ENCODE measurements around the gene SRMS.
"Not testable (repeated sequence)": the region's sequence is repeated elsewhere in the genome, so short reads cannot be mapped to it uniquely, and the experiment has no call there.

SRMS gene

DNA sequence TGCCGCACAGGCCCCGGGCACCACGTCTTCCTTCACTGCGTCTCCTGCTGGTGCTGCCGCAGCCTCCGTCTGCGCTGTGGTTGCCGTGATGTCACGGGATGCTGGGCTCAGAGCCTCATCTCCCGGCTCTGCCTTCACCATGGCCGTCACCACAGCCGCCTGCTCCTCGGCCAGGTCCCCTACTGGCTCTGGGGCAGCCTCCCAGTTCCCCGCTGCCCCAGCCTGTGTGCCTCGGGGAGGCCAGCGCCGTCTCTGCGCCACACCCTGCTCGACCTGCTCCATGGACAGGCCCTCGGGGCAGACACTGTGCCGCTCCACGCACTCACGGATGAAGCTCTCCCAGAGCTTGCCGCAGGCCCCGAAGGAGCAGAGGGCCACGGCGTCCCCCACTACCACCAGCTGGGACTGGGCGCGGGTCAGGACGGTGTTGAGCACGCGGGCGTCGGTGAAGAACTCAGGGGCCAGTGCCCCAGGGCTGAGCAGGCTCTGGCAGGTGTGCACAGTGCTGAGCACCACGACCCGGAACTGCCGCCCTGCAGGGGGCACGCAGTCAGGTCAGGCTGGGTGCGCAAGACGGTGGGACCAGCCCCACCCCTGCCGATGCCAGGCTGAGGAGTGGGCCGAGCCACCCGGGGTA is 18.3 kb upstream of the SRMS start:
- no peak for DNase-seq

- no peak for DNase-seq
Observed at GRCh38 chr20:63565021-63565698, 17.6 kb upstream of the SRMS start.

- DNase-seq = no peak
Observed at GRCh38 chr20:63564036-63564810, 16.7 kb upstream of the SRMS start.

GRCh38 chr20:63563225-63563935 is 15.8 kb upstream of the SRMS start:
- no peak for DNase-seq

DNA sequence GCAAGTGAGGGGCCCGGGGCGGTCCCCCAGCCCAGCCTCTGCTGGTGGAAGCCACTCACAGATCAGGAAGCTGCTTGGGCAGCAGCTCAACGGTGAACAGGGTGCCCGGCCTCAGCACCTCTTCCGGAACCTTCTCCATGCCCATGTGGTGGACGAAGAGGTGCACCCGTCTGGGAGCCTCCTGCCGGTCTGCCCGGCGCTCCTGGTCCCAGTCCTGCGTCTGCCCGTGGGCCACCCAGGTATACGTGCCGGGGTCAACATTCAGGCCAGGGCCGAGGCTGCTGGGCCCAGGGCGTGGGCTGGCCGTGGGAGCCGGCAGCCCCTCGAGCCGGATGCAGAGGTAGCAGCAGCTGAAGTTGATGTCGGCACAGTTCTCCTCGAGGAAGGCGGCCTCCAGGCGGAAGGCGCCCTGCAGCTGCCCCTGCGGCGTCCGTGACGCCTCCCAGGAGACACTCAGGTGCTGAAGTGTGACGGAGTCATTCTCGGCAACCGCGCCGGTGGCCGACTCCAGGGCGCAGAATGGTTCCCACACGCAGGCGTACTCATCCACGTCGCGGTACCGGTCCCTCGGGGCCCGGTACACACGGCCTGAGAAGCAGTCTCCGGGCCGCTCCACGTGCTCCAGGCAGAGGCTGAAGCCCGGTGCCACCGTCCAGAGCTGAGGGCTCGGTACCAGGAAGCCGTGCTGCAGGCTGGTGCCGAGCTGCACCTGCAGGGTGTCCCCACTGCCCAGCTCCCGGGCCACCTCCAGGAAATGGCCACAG is 15.1 kb upstream of the SRMS start:
- DNase-seq = no peak

- no peak for DNase-seq
Observed at GRCh38 chr20:63561624-63562396, 14.3 kb upstream of the SRMS start.

DNA sequence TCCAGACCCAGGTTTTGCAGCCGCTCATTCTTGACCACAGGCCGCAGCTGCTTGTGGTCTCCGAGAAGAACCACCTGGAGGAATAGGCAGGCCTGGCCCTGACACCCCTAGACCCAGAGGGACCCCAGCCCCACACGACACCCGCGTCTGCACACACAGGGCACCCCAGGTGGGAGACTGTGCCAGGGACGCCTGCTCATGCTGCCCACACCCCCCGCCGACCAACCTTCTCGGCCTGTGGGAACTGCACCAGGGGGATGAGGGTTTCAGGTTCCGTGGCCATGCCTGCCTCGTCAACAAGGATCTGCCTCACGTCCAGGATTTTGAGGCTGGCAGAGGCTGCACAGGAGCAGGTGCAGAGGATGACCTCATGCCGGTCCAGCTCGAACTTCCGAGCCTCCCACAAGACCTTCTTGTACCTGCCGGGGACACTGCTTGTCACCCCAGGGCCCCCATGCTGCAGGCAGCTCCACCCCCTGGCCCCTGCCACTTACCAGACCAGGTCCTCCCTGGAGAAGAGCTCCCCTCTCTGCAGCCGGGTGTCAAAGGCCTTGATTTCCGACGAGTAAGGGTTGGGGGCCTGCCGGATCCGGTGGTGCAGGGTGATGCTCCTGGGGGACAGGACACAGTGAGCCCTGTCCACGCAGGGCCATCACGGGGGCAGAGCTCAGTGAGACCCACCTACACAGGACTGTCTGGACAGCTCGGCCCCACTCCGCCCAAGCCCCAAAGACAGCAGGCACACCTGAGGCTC is 13.5 kb upstream of the SRMS start:
- no peak for DNase-seq

- DNase-seq = no peak
Observed at GRCh38 chr20:63560333-63560805, 12.8 kb upstream of the SRMS start.

GRCh38 chr20:63559485-63560332 is 12.2 kb upstream of the SRMS start:
- DNase-seq = not testable (repeated sequence)

DNA sequence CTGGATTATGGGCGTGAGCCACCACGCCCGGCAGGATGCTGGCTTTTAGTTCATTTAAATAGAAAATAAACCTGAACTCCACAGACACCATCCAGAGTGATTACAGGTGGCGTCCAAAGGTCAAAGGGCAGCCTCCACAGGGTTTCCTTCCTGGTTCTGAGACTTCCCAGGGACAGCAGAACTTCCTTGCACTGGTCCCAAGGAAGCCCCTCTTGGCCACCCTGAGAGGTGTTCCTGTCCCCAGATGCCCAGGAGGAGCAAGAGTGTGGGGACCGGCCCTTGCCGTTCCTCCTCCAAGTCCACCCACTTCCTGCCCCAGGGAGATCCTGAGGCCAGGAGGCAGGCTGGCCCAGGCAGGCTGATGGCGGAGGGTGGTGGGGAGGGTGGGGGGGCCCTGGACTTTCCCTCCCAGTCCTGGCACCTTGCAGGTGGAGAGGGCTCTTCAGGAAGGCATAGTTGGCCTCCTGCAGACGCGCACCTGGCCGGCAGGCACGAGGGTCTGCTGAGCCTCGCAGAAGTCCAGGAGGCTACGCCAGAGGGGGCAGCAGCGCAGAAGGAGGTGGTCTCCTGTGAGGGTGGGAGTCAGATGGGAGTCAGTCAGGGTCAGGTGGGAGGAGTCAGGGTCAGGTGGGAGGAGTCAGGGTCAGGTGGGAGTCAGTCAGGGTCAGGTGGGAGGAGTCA is 11.4 kb upstream of the SRMS start:
- no peak for DNase-seq

DNA sequence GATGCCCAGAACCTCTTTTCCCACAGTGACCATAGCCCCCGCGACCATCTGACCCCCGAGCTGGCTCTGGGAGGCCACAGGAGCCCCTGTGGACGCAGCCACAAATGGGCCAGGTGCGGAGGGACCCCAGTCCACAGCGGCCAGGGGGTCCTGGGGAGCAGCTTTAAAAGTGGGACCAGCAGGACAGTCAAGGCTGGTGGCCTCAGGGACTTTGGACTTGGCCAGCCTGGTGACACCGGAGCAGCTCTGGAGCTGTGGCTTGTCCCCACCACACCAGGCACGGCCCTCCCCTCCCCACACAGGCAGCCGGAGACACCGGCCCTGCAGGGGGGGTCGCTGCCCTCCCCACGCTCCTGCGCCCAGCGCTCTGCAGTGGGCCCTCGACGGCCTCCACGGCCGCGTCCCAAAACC is 9.9 kb upstream of the SRMS start:
- no peak for DNase-seq

GRCh38 chr20:63556873-63557478 is 9.4 kb upstream of the SRMS start:
- DNase-seq = no peak

DNA sequence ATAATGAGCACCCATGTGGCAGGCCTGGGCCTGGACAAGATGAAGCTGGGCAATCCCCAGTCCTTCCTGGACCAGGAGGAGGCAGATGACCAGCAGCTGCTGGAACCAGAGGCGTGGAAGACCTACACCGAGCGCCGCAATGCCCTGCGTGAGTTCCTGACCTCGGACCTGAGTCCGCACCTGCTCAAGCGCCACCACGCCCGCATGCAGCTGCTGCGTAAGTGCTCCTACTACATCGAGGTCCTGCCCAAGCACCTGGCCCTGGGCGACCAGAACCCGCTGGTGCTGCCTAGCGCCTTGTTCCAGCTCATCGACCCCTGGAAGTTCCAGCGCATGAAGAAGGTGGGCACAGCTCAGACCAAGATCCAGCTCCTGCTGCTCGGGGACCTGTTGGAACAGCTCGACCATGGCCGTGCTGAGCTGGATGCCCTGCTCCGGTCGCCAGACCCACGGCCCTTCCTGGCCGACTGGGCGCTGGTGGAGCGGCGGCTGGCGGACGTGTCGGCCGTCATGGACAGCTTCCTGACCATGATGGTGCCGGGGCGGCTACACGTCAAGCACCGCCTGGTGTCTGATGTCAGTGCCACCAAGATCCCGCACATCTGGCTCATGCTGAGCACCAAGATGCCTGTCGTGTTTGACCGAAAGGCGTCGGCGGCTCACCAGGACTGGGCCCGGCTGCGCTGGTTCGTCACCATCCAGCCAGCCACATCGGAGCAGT is 8.3 kb upstream of the SRMS start:
- DNase-seq = no peak

DNA sequence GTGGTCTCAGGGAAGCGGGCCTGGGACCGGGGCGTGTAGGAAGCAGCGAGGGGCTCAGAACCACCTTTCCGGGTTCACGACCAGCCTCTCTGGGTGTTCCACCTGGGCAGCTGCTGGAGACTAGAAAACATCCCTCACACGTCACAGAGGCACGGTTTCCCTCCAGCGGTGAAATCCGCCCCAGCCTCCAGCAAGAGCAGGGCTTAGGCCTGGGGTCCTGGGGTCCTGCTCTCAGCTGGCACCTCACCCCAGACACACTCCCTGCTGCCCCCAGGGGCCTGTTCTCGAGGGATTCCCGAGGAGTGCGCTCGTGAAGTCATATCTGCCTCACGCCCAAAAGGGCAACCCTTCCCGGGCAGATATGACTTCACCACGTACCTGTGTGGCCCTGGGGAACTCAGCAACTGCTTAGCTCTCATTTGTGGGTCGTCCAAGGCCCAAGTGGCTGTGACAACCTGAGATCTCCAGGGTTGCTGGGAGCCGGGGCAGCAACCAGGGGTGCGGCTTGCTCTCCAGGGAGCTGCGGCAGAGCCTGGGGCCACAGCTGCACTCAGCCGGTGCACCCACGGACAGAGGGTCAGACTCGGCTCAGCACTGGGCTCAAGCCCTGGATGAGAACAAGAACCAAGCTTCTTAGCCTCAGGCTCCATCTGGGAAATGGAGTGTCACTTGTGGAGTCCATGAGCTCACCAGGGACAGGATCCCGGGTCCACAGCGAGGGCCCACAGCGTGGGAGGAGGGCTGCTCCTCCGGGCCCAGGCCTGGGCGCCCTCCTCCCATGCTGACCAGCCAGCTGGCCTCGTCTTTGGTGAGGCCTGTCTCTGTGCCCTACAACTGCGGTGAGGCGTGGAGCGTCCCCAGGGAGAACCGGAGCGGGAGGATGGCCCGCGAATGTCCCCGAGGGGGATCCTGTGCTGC is 7.1 kb upstream of the SRMS start:
- DNase-seq = no peak

GRCh38 chr20:63553933-63554290 is 6.4 kb upstream of the SRMS start, which contains the start of gene FNDC11:
FNDC11 (plus strand) TSS chr20:63554159; CDS start chr20:63555664, 1,505 bp downstream.
- no peak for DNase-seq

DNA sequence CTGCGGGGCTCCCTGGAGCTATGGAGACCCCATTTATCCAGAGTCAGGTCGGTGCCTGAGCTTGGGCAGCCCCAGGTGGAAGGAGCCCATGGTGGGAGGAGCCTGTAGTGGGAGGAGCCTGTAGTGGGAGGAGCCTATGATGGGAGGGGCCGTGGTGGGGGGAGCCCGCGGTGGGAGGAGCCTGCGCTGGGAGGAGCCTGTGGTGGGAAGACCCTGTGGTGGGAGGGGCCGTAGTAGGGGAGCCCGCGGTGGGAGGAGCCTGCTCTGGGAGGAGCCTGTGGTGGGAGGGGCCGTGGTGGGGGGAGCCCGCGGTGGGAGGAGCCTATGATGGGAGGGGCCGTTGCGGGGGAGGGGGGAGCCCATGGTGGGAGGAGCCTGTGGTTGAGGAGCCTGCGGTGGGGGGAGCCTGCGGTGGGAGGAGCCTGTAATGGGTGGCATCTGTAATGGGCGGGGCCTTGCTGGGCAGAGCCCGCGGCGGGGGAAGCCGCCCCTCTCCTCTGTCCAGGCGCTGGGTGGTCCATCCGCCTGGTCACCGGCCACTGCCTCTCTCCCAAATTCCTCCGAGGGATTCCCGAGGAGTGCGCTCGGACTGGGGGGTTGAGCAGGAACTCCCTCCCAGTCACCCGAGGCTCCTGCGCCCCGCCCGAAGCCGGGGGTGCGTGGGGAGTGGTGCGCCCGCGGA is 5.8 kb upstream of the SRMS start:
- DNase-seq = peak; percentile 85

Data from left hindlimb (tissue), 1 donor.